Measurements from ENCODE around the gene TEX14. TPM values are rescaled to one million over a fixed set of nuclear protein-coding genes. Genes with fewer than 3 reads are reported as not detected.
A peak's percentile ranks its signal among the peaks of the same experiment; 100 is the strongest.
"Not testable (repeated sequence)": the region's sequence is repeated elsewhere in the genome, so short reads cannot be mapped to it uniquely, and the experiment has no call there.

TEX14 gene
- polyA plus RNA-seq, 1 donor from 2014 or later: not detected

DNA sequence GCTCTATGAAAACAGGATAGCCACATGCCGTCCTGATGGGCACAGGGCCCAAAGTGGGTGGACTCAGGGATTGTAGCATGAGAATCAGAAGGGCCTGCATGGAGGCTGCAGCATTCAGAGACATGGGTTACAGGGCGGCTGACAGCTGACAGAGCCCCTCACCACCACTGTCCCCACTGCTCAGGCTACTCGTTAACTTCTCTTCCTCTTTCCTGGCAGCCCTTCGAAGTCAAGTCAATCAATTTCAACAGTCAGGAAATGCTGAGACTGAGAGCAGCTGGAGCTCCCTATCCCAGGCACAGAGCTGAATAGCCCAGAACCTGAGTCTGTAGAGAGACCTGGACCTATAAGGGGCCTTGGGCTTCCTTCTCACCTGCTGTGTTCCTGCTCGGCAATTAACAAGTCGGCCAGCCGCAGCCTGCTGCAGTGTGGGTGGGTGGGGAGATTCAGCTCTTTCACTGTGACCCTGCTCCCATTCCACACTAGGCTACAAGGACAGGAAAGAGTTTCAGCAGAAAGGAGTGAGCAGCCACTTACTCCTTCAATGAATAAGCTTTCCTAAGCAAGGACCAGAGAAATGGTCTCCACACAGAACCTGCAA is 76.9 kb downstream of the TEX14 start:
- peaks cover 2% of the 10 kb centered on the region for H3K27me3 Mint-ChIP-seq
- H3K36me3 Mint-ChIP-seq: no peaks in the 10 kb centered on the region
- no peak overlapping the region for H3K4me3 Mint-ChIP-seq
- peaks cover 0 to 7% (median 4%) of the 10 kb centered on the region in 3 donors for H3K4me1 Mint-ChIP-seq
- H3K27ac Mint-ChIP-seq: no peak overlapping the region
- no peaks in the 10 kb centered on the region for H3K9me3 Mint-ChIP-seq

DNA sequence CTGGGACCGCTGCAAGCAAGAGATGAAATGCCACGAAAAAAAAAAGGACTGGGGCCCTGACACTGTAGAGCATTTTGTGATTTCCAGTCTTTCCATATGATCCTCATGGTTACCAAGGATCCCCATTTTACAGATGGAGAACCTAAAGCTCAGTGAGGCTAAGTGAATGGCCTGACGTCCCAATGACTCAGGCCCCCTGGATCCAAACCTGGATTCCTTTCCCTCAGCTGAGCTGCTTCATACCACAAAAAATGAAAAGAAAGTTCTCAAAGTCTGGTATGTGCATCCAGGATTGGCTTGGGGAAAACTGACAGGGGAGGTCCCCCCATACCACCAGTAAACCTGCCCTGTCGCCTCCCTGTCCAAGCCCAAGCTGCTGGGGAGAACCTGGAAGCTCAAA is 80.5 kb downstream of the TEX14 start:
- Mint-ChIP-seq H3K9me3 (no peaks in the 10 kb centered on the region), H3K4me1 (peaks cover 0 to 7% (median 7%) of the 10 kb centered on the region in 3 donors), H3K36me3 (no peaks in the 10 kb centered on the region), H3K4me3 (no peak overlapping the region), H3K27me3 (no peaks in the 10 kb centered on the region), H3K27ac (no peak overlapping the region)

DNA sequence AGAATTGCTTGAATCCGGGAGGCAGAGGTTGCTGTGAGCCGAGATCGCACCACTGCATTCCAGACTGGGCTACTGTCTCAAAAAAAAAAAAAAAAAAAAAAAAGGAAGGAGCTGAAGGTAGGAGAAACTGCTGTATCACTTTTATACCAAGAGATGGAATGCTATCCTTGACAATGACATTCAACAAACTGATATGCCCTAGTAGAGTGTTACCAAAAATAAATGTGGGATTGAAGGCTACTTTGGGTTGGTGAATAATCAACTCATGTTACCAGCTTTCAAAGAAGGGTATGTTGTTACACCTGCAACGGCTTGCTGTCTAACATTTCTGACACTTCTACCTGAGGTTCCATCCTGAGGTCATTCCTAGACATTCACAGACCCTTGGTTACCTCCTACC is 84.9 kb downstream of the TEX14 start:
- H3K4me1 Mint-ChIP-seq: peaks cover 0 to 3% (median 2%) of the 10 kb centered on the region in 3 donors
- H3K27me3 Mint-ChIP-seq: no peaks in the 10 kb centered on the region
- no peak overlapping the region for H3K4me3 Mint-ChIP-seq
- no peaks in the 10 kb centered on the region for H3K9me3 Mint-ChIP-seq
- no peak overlapping the region for H3K27ac Mint-ChIP-seq
- H3K36me3 Mint-ChIP-seq: peaks cover 3% of the 10 kb centered on the region

DNA sequence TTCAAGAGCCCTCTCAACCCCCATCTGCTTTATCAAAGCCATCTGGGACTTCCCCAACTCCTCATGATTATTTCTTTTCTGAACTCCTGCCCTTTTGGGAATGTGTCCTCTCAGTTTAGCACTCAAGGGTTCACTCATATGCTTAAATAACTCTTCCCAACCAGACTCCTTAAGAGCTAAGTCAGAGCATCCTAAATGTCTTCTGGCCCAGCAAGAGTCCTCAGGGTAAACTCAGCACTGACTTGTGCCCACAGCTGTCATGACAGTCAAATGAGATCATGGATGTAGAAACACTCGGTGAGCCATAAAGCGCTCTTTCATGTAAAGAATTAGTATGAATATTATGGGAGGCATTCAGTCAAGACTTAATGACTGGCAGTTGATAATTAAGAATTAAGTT is 85.9 kb downstream of the TEX14 start:
- H3K4me1 Mint-ChIP-seq: peaks cover 0 to 3% (median 2%) of the 10 kb centered on the region in 3 donors
- peaks cover 3% of the 10 kb centered on the region for H3K36me3 Mint-ChIP-seq
- H3K27ac Mint-ChIP-seq: no peak overlapping the region
- H3K4me3 Mint-ChIP-seq: no peak overlapping the region
- H3K9me3 Mint-ChIP-seq: no peaks in the 10 kb centered on the region
- H3K27me3 Mint-ChIP-seq: no peaks in the 10 kb centered on the region

DNA sequence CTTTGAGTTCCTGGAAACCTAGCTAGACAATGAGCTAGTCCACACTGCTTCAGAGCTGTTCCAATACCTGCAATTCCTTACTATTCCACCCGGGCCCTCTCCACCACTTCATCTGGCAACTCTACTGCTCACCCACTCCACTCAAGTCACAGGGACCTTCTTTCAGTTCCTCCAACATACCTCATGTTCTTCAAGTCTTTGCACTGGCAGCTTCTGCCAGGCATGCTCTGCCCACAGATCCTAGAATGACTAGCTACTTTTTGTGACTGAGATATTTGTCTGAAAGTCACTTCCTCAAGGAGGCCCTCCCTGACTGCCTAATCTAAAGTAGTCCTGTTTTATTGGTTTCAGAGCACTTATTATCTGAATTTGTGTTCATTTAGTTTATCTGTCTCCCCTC is 86.4 kb downstream of the TEX14 start:
- H3K4me3 Mint-ChIP-seq: no peak overlapping the region
- no peak overlapping the region for H3K27ac Mint-ChIP-seq
- H3K9me3 Mint-ChIP-seq: no peaks in the 10 kb centered on the region
- peaks cover 0 to 3% (median 2%) of the 10 kb centered on the region in 3 donors for H3K4me1 Mint-ChIP-seq
- no peaks in the 10 kb centered on the region for H3K27me3 Mint-ChIP-seq
- H3K36me3 Mint-ChIP-seq: peaks cover 3% of the 10 kb centered on the region

- Mint-ChIP-seq H3K4me1 (peaks cover 0 to 2% (median 0%) of the 10 kb centered on the region in 3 donors), H3K36me3 (peaks cover 4% of the 10 kb centered on the region), H3K27me3 (no peaks in the 10 kb centered on the region), H3K27ac (no peak overlapping the region), H3K4me3 (no peak overlapping the region), H3K9me3 (no peaks in the 10 kb centered on the region)
Measured at GRCh38 chr17:58601976-58602375, 89.9 kb downstream of the TEX14 start.

GRCh38 chr17:58597371-58597770 is 94.5 kb downstream of the TEX14 start:
- Mint-ChIP-seq H3K27ac (no peak overlapping the region), H3K27me3 (peaks cover 1% of the 10 kb centered on the region), H3K9me3 (no peaks in the 10 kb centered on the region), H3K36me3 (peaks cover 1% of the 10 kb centered on the region), H3K4me1 (no peaks in the 10 kb centered on the region), H3K4me3 (no peak overlapping the region)

DNA sequence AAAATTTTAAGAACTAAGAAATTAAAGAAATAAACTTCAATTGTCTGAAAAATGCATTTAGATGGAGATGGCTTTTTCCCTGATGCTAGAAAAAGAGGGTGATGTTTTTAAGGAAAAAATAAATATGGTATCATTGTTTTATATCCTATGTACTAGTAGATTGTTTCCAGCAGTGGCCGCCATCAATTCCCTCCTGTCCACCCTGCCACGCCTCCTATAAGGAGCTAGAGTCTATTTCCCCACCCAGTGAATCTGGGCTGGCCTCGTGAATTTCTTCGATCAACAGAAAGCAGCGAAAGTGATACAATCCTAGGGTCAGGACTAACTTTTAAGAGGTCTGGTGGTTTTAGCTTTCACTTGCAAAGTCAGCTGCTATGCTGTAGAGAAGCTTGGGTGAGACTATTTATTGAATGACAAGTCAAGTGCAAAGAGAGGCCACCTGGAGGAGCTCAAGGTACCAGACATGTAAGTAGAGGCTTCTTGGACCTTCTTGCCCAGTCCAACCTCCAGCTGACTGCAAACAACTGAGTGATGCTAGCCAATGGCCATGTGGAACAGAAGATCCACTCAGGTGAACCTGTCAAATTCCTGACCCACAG is 96.6 kb downstream of the TEX14 start:
- H3K36me3 Mint-ChIP-seq: peaks cover 1% of the 10 kb centered on the region
- no peaks in the 10 kb centered on the region for H3K4me1 Mint-ChIP-seq
- H3K4me3 Mint-ChIP-seq: no peak overlapping the region
- H3K9me3 Mint-ChIP-seq: no peaks in the 10 kb centered on the region
- H3K27me3 Mint-ChIP-seq: peaks cover 1% of the 10 kb centered on the region
- H3K27ac Mint-ChIP-seq: no peak overlapping the region

GRCh38 chr17:58593123-58593522 is 98.7 kb downstream of the TEX14 start:
- Mint-ChIP-seq H3K4me3 (no peak overlapping the region), H3K36me3 (no peaks in the 10 kb centered on the region)

GRCh38 chr17:58591455-58591854 is 100.4 kb downstream of the TEX14 start:
- H3K27me3 Mint-ChIP-seq: peaks cover 1% of the 10 kb centered on the region
- no peaks in the 10 kb centered on the region for H3K4me1 Mint-ChIP-seq
- no peak overlapping the region for H3K4me3 Mint-ChIP-seq
- H3K27ac Mint-ChIP-seq: no peak overlapping the region
- no peaks in the 10 kb centered on the region for H3K36me3 Mint-ChIP-seq
- H3K9me3 Mint-ChIP-seq: no peaks in the 10 kb centered on the region

More at GRCh38 chr17:58593123-58593522, 98.7 kb downstream of the TEX14 start:
- Mint-ChIP-seq H3K27me3 (peaks cover 1% of the 10 kb centered on the region), H3K4me1 (no peaks in the 10 kb centered on the region), H3K9me3 (no peaks in the 10 kb centered on the region), H3K27ac (no peak overlapping the region)

DNA sequence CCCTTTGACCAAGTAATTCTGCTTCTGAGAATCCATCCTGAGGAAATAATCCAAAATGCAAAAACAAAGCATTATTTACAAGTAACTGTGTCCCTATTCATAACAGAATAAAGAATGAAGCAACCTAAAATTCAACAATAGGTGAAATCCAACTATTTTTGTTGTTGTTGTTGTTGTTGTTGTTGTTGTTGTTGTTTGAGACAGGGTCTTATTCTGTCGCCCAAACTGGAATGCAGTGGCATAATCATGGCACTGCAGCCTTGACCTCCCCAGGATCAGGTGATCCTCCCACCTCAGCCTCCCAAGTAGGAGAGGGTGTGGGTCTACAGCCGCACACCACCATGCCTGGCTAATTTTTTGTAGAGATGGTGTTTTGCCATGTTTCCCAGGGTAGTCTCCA is 101.5 kb downstream of the TEX14 start:
- no peak overlapping the region for H3K4me3 Mint-ChIP-seq
- no peaks in the 10 kb centered on the region for H3K4me1 Mint-ChIP-seq
- no peak overlapping the region for H3K27ac Mint-ChIP-seq
- H3K27me3 Mint-ChIP-seq: peaks cover 1% of the 10 kb centered on the region
- H3K36me3 Mint-ChIP-seq: no peaks in the 10 kb centered on the region
- no peaks in the 10 kb centered on the region for H3K9me3 Mint-ChIP-seq

GRCh38 chr17:58587713-58588117 is 104.1 kb downstream of the TEX14 start:
- peak overlapping the region in 1 of 4 donors; percentile 24 for H3K4me3 Mint-ChIP-seq
- H3K27me3 Mint-ChIP-seq: no peaks in the 10 kb centered on the region
- H3K4me1 Mint-ChIP-seq: no peaks in the 10 kb centered on the region
- H3K9me3 Mint-ChIP-seq: no peaks in the 10 kb centered on the region
- H3K36me3 Mint-ChIP-seq: no peaks in the 10 kb centered on the region
- no peak overlapping the region for H3K27ac Mint-ChIP-seq

- Mint-ChIP-seq H3K27me3 (no peaks in the 10 kb centered on the region), H3K27ac (no peak overlapping the region), H3K9me3 (no peaks in the 10 kb centered on the region), H3K36me3 (no peaks in the 10 kb centered on the region), H3K4me1 (no peaks in the 10 kb centered on the region), H3K4me3 (no peak overlapping the region)
Measured at GRCh38 chr17:58586009-58586644, 105.7 kb downstream of the TEX14 start.

DNA sequence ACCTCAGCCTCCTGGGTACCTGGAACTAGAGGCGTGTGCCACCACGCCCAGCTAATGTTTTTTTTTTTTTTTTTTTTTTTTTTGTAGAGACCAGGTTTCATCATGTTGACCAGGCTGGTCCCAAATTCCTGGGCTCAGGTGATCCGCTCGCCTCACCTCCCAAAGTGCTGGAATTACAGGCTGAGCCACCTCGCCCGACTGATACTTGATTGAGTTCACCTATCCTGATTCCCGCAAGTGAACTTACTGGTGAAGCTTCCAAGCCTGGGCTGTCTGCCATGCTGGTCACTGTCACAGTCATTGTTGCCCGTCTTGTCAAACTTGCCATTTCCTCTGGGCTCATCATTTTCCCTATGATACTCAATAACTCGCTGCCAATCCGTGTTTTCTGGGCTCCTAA is 106.3 kb downstream of the TEX14 start:
- Mint-ChIP-seq H3K4me3 (no peak overlapping the region), H3K27me3 (no peaks in the 10 kb centered on the region), H3K9me3 (no peaks in the 10 kb centered on the region), H3K27ac (no peak overlapping the region), H3K36me3 (no peaks in the 10 kb centered on the region), H3K4me1 (no peaks in the 10 kb centered on the region)

DNA sequence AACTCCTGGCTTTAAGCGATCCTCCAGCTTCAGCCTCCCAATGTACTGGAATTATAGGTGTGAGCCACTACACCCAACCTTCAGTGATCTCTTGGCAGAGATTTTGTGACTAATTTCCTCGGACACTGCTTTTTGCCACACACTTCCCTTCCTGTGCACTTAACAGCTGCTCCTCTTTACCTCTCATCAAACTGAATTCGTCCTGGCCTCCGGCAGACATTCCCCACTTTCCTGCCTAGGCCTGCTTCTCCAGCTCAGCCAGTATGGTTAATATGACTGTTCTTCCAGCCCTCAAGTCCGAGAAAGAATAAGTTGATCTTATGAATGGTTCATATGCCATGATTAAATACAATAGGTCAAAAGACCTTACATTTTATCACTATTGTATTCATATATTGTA is 108.4 kb downstream of the TEX14 start:
- Mint-ChIP-seq H3K4me3 (no peak overlapping the region), H3K9me3 (no peaks in the 10 kb centered on the region), H3K27ac (peak overlapping the region in 1 of 3 donors; percentile 21), H3K4me1 (no peaks in the 10 kb centered on the region), H3K36me3 (no peaks in the 10 kb centered on the region), H3K27me3 (no peaks in the 10 kb centered on the region)

GRCh38 chr17:58582718-58583117 is 109.1 kb downstream of the TEX14 start:
- H3K9me3 Mint-ChIP-seq, H3K27ac Mint-ChIP-seq, H3K36me3 Mint-ChIP-seq, H3K27me3 Mint-ChIP-seq, H3K4me3 Mint-ChIP-seq, H3K4me1 Mint-ChIP-seq: not testable (repeated sequence)

Data from IgD-negative memory B cell (primary cell).